ENCODE measurements around the gene SLC50A1. TPM values are rescaled to one million over a fixed set of nuclear protein-coding genes. Genes with fewer than 3 reads are reported as not detected.

The SLC50A1 gene
- total and polyA plus RNA-seq, 2 of the 8 experiments (the other 6 are each of a cell fraction or from before 2014, with no cell fraction given) = 36.5 to 90.8 TPM

- TF ChIP-seq CHD7 (IDR thresholded peaks at IDR 0.05; ENCODE audit: insufficient replicate concordance, low read length) = no peak
- TF ChIP-seq GTF2F1 (IDR thresholded peaks at IDR 0.05; ENCODE audit: borderline replicate concordance, low read depth, low read length) = no peak
- TF ChIP-seq RXRA (IDR thresholded peaks at IDR 0.05; ENCODE audit: insufficient read depth, low read depth, low read length) = no peak
Measured at GRCh38 chr1:155169541-155169940, 33.9 kb downstream of the SLC50A1 start (continued).
